EH (cell line): ENCODE measurements around the gene PRKCH.
A peak's percentile ranks its signal among the peaks of the same experiment; 100 is the strongest.
"Not testable (repeated sequence)": the region's sequence is repeated elsewhere in the genome, so short reads cannot be mapped to it uniquely, and the experiment has no call there.

ENCODE experiments used
- DNase-seq: peaks from one replicate; pipeline ENCODE4 v3.0.0-alpha.2; 2015; ENCODE audit warnings: low read depth

The PRKCH gene

DNA sequence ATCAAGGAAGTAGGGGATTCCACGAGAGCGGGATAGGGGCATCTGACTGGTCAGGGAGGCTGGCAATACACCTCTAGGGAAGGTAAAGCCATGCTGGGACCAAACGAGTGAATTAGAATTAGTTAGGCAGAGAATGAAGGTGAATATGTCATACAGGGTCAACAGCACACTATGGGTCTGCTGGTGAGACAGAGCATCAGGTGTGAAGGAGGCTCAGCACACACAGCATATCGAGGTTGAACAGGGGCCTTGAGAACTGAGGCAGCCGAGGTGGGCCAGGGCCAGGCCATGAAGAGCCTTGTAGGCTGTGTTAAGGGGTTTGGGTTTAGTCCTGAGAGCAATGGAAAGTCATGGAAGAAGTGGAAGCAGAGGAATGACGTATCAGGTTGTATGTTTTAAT lies 137.8 kb downstream of the PRKCH start:
- no peak for DNase-seq

DNA sequence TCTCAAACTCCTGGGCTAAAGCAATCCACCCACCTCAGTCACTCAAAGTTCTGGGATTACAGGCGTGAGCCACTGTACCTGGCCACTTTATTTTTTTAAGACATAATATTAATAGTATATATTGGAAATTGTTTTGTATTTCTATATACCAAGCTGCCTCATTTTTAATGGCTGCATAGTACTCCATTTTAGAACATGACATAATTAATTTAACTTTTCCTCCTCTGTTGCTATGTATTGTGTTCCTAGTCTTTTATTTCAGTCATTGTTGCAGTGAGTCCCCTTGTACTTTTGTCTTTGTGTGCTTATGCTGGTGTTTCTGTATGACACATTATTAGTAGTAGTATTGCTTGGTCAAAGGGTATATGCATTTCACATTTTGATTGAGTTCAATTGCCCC lies 138.7 kb downstream of the PRKCH start:
- no peak for DNase-seq

DNA sequence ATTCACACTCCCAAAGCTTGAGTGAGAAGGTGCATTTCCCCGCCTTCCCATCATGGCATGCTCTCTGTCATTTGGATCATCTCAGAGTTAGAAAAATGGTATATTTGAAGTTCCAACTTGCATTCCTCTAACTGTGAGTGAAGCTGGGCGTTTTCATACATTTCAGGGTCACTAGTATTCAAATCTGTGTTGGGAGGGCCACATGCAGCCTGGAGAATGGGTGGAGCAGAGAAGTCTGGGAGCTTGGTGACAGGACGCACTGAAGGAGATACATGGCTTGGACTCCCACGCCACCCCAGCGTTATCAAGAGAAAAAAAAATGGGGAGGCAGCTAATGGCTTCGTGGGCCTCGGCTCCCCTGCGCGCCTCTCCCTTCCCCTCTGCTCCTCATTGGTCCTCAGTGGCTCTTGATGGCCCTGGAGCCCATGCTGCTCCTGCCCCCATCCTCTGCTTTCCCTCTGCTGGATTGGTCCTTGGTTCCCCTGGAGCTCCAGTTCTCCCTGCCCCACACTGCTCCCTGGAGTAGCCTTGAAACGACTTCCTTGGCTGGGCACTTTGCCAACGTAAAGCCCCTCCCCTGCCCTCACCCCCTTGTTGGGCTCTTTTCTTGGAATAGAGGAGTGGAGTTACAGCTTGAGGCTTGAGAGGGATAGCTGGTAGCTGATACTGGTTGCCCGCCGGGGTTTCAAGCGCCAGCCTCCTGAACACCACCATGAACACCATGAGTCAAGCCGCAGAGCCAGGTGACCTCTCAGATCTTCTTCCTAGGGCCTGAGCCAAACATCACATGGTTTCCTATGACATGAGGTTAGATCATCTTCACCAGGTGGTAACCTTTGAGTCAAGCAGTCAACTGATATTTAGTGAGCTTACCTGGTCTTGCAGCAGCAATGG lies 139.6 kb downstream of the PRKCH start:
- DNase-seq = no peak

DNA sequence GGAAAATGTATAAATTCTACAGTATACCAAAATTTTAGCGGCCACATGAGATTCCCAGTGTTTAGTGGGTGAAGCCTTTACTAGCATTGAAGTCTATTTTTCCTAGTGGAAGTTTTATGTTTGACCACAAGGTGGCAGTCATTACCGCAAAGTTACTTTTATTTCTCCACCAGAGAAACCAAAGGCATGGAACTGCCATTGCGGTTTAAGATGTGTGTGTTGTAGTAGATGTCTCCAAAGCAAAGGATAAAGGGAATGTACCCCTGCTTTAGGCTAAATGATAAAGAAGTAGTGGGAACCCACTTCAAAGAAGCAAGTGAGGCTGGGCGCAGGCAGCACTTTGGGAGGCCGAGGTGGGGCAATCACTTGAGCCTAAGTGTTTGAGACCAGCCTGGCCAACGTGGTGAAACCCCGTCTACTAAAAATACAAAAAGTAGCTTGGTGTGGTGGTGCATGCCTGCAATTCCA lies 140.5 kb downstream of the PRKCH start:
- DNase-seq = peak; percentile 81

DNA sequence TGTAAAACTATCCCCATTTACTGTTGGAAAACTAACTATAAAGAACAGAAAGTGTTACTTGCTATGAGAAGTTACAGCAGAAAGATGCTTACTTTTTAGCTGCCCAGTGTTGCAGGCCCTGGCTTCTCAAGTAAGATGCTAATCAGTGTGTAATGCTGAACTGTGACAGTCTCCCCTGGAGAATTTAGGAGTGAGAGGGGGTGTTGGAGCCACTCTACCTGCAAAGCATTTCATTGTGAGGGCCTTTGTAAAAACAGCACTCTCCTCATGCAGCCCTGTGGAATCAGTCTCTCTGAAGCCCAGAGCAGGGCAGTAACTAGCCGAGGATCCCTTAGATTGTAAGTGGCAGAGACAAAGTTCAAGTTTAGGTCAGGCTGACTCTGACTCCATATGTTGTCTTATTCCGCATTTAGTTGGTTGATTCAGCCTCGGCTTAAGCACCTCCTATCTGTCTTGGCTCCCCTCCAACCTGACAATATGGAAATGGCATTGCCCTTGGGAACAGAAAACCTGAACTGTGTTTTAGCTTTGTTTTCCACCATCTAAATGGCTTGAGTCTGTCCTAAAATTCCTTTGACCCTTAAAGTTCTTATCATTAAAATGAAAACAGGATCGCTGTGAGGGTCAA lies 141.3 kb downstream of the PRKCH start:
- peak; percentile 85 for DNase-seq

DNA sequence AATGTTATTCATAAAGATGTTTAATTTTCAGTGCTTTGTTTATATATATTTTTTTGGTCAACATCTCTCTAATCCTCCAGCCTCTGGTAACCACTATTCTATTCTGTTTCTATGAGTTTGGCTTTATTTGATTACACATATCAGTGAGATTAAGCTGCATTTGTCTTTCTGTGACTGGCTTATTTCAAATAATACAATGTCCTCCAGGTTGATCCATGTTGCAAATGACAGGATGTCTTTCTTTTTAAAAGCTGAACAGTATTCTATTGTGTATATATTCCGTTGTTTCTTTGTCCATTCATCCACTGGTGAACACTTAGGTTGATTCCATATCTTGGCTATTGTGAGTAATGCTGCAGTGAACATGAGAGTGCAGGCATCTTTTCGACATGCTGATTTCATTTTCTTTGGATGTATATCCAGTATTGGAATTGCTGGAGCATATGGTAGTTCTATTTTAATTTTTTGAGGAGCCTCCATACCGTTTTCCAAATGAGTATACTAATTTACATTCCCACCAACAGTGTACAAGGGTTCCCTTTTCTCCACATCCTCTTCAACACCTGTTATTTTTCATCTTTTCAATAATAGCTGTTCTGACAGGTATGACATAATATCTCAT lies 142.4 kb downstream of the PRKCH start:
- DNase-seq = no peak

DNA sequence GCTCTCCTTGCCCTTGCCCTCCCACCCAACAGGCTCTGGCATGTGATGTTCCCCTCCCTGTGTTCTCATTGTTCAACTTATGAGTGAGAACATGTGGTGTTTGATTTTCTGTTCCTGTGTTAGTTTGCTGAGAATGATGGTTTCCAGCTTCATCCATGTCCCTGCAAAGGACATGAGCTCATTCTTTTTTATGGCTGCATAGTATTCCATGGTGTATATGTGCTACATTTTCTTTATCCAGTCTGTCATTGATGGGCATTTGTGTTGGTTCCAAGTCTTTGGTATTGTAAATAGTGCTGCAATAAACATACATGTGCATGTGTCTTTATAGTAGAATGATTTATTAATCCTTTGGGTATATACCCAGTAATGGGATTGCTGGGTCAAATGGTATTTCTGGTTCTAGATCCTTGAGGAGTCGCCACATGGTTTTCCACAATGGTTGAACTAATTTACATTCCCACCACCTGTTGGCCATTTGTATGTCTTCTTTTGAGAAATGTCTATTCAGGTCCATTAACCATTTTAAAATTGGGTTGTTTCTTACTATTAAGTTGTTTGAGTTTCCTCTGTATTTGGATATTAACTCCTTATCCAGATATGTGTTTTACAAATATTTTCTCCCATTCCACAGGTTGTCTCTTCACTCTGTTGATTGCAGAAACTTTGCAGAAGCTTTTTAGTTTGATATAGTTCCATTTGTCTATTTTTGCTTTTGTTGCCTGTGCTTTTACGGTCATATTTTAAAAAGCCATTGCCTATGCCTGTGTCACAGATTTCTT lies 143.4 kb downstream of the PRKCH start:
- DNase-seq = not testable (repeated sequence)

DNA sequence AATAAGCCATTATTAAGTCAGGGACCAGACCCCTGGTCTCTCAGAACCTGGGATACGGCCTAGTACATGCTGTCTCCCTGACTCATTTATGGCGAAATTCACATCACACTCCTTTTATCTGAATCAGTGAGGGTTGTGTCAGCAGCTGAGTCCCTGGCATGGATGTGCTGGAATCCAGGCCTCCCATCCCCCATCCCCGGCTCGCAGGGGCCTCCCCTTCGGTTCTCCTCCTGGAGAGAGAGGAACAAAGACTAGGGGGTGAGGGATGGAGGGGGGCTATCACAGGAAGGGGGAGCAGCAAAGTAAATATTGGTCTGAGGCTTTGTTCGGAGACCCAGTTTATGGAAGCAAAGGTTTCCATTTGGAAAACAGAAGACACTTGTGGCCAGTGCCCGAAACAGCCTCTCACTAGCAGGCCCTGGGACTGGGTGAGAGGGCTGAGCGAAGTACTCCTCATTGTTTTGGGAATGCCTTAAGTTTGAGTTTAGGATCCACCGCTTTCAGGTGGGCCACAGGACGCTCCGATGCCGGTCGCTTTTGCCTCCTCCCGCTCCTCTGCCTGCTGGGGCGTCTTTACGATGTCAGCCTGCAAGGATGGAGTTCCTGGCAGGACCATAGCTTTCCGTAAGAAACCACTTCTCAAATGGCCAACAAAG lies 145.0 kb downstream of the PRKCH start:
- DNase-seq = peak; percentile 97

DNA sequence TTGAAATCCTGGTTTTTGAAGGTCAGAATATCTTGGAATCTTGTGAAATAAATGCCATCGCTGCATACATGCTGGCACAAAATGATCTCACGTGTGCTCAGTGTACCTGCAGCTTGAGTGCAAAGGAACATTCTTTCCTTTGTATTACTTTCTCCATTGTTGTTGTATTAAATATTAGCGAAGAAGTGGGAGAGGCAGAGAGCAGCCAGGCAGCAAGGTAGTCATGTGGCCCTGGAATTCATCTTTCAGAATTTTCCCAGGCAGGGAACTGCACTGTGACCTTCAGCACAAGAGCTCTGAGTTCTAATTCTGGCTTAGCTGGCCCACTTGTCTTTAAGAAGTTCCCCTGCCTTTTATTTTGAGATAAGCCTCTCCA lies 145.5 kb downstream of the PRKCH start:
- DNase-seq = no peak

DNA sequence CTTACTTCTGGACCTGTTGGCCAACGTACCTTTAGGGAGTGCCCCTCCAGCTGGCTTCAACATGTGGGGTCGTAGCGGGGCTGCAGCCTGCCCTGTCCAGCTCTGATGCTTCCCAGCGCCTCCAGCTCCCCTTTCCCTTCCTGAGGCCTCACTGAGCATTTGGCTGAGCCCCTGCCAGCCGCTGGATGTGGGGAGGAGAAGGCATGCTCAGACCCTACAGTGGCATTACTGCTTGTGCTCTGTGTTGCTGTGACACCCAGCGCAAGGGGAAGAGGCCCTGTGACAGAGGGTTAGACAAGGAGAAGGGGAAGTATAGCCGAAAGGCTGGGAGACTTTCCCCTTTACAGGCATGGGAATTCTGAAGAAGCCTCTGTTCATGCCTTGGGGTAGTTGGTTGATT lies 145.9 kb downstream of the PRKCH start:
- DNase-seq = no peak

DNA sequence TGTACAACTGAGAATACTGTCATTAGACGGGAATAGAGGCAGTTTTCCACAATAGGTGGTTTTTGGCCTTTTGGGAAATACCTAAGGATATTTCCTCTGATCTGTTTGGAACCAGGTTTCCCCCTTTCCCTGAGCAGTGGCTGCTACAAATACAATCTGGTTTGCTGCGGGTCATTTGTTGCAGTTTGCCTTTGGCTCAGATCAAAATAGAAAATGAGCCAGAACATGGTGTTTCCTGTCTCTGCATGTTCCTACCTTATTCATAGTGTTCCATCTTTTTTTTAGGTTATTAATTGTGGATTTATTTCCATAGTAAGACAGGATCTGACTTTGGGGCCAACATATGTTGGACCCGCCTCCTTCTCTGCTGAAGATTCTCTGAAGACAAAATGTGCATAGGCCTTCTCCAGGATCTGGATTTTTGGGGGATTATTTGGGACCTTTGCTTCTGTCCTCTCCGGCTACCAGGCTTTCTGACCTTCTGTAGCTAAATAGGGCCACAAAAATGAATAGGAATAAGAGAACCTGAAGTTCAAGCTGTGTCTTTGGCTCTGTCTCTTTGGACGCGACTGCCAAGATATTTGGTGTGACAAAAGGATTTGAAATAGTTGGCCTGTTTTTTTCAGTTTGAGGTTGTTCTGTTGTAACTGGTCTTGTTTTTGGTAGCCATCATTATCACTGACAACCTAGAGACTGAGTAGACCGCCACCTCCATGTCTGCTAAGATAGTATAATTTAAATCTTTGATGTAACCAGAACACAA lies 146.9 kb downstream of the PRKCH start:
- no peak for DNase-seq

DNA sequence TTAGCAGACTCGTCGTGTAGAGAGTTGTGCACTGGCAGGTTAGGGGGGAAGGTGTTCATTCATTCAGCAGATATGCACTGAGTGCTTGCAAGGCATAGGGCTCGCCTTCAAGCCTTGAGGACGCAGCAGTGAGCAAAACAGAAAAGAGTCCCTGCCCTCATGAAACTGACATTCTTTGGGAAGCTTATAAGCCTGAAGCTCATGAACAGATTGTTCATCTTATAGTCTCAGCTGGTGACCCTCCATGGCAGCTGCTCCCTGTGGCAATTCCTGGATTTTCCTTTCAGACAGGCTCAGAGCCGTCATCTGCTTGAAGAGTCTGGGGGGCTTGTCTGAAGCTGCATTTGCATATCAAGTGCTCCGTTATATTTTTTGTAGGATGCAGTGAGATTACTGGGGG lies 148.4 kb downstream of the PRKCH start:
- no peak for DNase-seq

DNA sequence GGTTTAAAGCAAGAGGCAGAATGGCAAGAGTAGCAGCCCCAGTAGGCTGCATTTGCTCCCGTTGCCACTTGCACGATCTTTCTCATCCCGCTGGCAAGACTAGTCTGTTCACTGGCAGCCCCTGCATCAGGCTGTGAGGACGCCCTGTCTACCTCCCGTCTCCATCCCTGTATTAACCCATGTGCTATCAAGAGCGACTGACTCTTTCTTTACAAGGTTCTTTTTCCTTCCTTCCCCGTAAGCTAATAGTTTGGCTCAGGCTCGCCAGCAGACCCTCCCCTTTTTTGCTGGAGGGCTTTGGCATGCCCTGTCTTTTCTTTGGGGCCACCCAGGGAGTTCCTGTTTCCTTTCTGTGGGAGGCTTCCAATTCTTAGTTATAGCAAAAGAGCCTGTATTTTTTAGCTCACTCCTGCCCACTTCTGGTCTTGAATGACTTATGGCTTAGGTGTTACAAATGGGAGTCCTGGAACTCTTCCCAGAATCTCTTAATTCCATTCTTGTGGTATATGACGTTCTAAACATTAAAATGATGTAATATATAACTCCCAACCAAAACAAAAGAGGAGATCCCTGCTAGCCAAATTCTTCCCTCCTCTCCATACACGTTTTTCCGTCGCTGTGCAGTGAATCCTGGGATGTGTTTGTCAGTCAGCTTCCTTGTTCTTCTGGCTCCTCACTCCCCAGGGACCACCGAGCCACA lies 149.0 kb downstream of the PRKCH start:
- peak; percentile 96 for DNase-seq

DNA sequence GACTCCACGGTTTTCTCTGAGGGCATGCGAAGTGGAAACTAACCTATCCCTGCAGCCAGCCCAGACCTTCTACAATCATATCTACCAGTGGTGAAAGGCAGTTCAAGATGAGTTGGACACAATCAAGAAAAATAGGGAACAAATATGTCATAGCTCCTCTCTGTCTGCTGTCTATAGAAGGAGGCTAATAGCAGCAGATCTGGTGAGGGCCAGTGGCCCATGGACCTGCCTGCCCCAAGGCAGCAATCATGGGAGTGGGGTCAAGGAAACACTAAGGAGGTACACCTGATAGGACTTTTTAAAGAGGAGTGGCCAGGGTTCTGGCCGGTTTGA lies 149.5 kb downstream of the PRKCH start:
- no peak for DNase-seq

DNA sequence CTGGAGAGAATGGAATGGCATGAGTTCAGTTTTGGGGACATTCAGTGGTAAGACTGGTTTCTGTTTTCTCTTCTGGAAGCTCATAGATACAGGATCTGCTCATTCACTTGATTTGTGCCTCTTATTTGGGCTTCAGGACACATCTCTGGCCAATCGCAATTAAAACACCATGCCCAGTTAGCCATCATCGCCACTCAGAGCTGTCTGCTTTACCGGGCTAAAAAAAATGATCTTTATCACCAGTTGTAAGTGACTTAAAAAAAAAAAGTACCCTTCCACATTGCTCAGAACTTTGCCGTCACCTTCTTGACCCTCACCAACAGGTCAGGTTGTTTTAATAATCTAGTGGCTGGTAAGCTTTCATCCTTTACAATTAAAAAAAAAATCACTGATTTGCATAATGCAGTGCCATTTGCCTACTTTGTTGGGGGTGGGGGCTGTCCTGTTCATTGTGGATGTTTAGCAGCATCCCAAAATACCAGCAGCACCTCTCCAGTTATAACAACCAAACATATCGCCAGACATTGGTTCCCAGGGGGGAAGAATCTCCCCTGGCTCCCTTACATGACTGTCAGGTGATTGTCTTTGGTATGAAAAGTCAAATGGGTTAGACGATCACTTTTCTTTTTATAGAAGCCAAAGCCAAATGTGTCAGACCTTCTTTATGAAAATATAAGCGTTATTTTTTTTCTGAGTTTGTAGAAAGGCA lies 150.1 kb downstream of the PRKCH start:
- DNase-seq = no peak

DNA sequence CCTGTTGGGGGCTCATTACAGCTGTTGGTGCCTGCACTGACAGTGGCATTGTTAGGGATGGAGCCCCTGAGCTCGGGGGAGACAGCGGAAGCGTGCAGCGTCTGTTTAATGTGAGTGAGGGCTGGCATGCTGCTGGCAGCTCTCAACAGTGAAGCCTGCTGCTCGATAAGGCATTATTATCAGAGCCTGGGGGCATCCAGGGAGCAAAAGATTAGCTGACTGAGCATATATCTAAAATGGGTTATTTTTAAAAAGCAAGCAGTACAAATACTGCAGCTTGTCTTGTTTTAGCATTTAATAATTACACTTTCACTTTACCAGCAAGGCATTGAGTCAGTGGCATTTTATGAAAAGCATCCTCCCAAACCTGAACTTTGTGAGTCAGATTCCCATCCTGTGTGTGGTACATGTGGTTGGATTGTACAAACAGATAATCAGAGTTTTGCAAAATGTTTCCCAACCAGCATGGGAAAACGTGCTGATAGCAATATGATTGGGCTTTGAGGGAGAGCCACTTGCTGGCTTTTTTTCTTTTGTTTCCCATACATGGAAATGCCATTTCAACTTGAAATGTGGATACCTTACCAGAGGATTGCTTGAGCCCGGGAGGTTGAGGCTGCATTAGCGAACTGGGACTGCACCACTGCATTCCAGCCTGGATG lies 150.8 kb downstream of the PRKCH start:
- peak; percentile 99 for DNase-seq

DNA sequence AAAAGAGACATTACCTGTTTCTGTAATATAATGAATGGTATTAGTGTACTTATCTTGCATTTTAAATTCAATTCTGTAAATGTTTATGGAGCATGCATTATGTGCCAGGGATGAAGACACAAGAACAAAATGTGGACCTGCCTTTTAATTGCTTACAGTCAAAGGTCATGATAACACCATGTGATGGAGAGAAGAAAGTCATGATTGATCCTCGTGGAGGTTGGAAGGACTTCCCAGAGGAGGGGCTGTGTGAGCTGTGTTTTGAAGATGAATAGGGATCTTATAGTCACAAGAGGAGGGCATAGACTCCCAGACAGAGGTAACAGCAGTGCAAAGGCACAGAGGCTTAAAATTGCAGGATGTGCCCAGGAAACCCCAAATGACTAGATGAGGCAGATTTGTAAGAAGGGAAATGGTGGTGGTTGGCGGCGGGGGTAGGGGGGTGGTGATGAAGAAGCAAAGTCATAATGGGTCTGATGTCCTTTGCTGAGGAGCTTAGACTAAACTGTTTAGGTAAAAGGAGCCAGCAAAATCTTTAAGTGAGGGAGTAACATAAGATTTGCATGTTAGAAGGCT lies 151.5 kb downstream of the PRKCH start:
- DNase-seq = peak; percentile 35

DNA sequence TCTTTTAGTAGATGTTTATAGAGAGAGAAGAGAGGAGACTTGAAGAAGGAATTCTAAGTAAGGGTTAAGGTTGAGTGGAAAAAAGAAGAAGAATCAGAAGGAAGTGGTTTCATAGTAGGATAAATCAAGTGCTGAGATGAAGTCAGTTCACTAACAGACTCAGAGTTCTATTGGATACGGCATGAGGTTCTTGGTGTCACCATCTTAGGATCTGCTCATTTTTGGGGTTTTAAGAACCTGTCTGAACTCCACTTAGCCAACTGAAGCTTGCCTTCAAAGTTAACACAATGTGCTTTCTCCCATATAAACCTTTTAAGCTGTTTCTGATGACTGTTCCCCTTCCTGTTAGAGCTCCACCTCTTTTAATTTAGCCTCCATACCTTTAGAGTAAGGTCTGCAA lies 152.6 kb downstream of the PRKCH start:
- DNase-seq = no peak

DNA sequence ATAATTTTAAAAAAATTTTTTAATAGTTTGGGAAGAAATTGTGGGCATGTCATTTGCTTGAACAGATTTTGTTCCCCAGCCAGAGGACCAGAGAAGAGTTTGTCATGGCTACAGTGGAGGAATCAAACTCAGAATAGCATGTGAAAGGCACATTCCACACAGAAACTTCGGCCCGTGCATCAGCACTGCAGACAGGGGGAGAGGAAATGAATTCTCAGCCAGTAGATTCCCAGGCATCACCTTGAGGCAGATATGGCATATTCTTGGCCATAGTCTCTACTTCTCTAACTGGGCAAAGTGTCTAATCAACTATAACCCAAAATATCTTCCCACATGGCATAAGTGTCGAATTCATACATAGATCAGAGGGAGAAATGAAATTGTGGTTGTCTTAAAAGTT lies 153.3 kb downstream of the PRKCH start:
- no peak for DNase-seq
